Tibial nerve (tissue), 4 donors: ENCODE data around the gene AVP.

Source experiments
- EP300 ChIP-seq, 2 donors: sonication (generic); formaldehyde crosslinking; IDR thresholded peaks; one replicate each; pipeline ENCODE4 v1.6.1; 2017; ENCODE audit warnings: antibody characterized with exemption in 2 of 2, mild to moderate bottlenecking in 1 of 2
- POLR2A ChIP-seq, 2 donors: fragments of 450-650 bp; IDR thresholded peaks; one replicate each; pipeline ENCODE4 v1.6.1; 2017; ENCODE audit warnings: antibody characterized with exemption in 2 of 2, mild to moderate bottlenecking in 2 of 2, moderate library complexity in 2 of 2
- TF ChIP-seq, protein P1 (sequence below), 5 experiments: fragments of 200-600 bp in 3 of 5; fragments of 450-650 bp in 2 of 5; sonication (generic) in 3 of 5; IDR thresholded peaks; one replicate each; pipeline ENCODE4 v1.5.1; 2016 to 2019; ENCODE audit warnings: antibody characterized with exemption in 5 of 5, mild to moderate bottlenecking in 3 of 5, moderate library complexity in 2 of 5

- TF ChIP-seq, protein P1, sequence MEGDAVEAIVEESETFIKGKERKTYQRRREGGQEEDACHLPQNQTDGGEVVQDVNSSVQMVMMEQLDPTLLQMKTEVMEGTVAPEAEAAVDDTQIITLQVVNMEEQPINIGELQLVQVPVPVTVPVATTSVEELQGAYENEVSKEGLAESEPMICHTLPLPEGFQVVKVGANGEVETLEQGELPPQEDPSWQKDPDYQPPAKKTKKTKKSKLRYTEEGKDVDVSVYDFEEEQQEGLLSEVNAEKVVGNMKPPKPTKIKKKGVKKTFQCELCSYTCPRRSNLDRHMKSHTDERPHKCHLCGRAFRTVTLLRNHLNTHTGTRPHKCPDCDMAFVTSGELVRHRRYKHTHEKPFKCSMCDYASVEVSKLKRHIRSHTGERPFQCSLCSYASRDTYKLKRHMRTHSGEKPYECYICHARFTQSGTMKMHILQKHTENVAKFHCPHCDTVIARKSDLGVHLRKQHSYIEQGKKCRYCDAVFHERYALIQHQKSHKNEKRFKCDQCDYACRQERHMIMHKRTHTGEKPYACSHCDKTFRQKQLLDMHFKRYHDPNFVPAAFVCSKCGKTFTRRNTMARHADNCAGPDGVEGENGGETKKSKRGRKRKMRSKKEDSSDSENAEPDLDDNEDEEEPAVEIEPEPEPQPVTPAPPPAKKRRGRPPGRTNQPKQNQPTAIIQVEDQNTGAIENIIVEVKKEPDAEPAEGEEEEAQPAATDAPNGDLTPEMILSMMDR (IDR thresholded peaks at IDR 0.05), result no peak
- no peak for TF ChIP-seq POLR2A (IDR thresholded peaks at IDR 0.05)
- no peak for TF ChIP-seq EP300 (IDR thresholded peaks at IDR 0.05)
Measured at GRCh38 chr20:3133155-3133554, 48.6 kb upstream of the AVP start.
